K562 (cell line): ENCODE data around the gene API5. TPM values are rescaled to one million over a fixed set of nuclear protein-coding genes. Genes with fewer than 3 reads are reported as not detected.

Experiments
- DDX20 ChIP-seq: fragments of 450-650 bp; IDR thresholded peaks from 2 replicates; pipeline ENCODE4 v1.6.1; 2016; ENCODE audit warnings: missing genetic modification characterization, low read depth, mild to moderate bottlenecking, missing compliant biosample characterization, moderate library complexity
- ETV1 ChIP-seq: fragments of 450-650 bp; conservative IDR thresholded peaks from 2 replicates; pipeline ENCODE4 v1.6.1; 2016; ENCODE audit warnings: missing genetic modification characterization, control low read depth, low read depth, missing compliant biosample characterization
- GMEB1 ChIP-seq: fragments of 250-450 bp; sonication (Bioruptor Pico); IDR thresholded peaks from 2 replicates; pipeline ENCODE4 v1.4.0; 2020; ENCODE audit warnings: mild to moderate bottlenecking
- GTF2F1 ChIP-seq: IDR thresholded peaks from 2 replicates; pipeline ENCODE4 v1.6.1; 2011; ENCODE audit warnings: low read depth, low read length, improper control_type of control experiment
- HDAC3 ChIP-seq: fragments of 450-650 bp; IDR thresholded peaks from 2 replicates; pipeline ENCODE4 v1.6.1; 2018; ENCODE audit warnings: borderline replicate concordance, mild to moderate bottlenecking, moderate library complexity; ENCODE audit not compliant: partially characterized antibody
- HDAC8 ChIP-seq: fragments of 450-650 bp; IDR thresholded peaks from 2 replicates; pipeline ENCODE4 v1.6.1; 2016; ENCODE audit warnings: mild to moderate bottlenecking, missing genetic modification characterization, moderate library complexity, missing compliant biosample characterization
- HDGF ChIP-seq: fragments of 450-650 bp; IDR thresholded peaks from 2 replicates; pipeline ENCODE4 v1.6.1; 2016
- JUND ChIP-seq, 2 experiments: IDR thresholded peaks; 2 replicates in 1 of 2; 3 replicates in 1 of 2; pipeline ENCODE4 v1.6.1; 2011; ENCODE audit warnings: borderline replicate concordance in 2 of 2, low read depth in 2 of 2, low read length in 2 of 2, improper control_type of control experiment in 1 of 2, missing biosample characterization in 1 of 2, missing genetic modification characterization in 1 of 2, missing genetic modification reagents in 1 of 2
- MCM5 ChIP-seq: fragments of 450-650 bp; IDR thresholded peaks from 2 replicates; pipeline ENCODE4 v1.6.1; 2016; ENCODE audit warnings: low read depth
- MECOM ChIP-seq: fragments of 250-450 bp; sonication (Bioruptor Pico); IDR thresholded peaks from 2 replicates; pipeline ENCODE4 v1.8.0; 2022; ENCODE audit warnings: inconsistent platforms
- NCOA4 ChIP-seq: fragments of 450-650 bp; IDR thresholded peaks from 2 replicates; pipeline ENCODE4 v1.6.1; 2018; ENCODE audit warnings: mild to moderate bottlenecking; ENCODE audit not compliant: partially characterized antibody
- NFXL1 ChIP-seq: fragments of 450-650 bp; formaldehyde crosslinking; IDR thresholded peaks from 2 replicates; pipeline ENCODE4 v1.4.0; 2021; ENCODE audit warnings: mild to moderate bottlenecking
- NR2C1 ChIP-seq, 2 experiments: fragments of 450-650 bp; IDR thresholded peaks; 2 replicates each; pipeline ENCODE4 v1.6.1; 2017; ENCODE audit warnings: mild to moderate bottlenecking in 2 of 2, antibody characterized with exemption in 1 of 2, inconsistent platforms in 1 of 2, missing compliant biosample characterization in 1 of 2, missing genetic modification characterization in 1 of 2
- NR2F6 ChIP-seq: fragments of 450-650 bp; formaldehyde crosslinking; IDR thresholded peaks from 2 replicates; pipeline ENCODE4 v1.4.0; 2020; ENCODE audit warnings: mild to moderate bottlenecking
- RBM15 ChIP-seq: fragments of 200-400 bp; formaldehyde crosslinking; IDR thresholded peaks from 2 replicates; pipeline ENCODE4 v1.6.1; 2018; ENCODE audit warnings: mild to moderate bottlenecking, low read length, moderate library complexity; ENCODE audit not compliant: insufficient read depth
- SIRT6 ChIP-seq: IDR thresholded peaks from one replicate; pipeline ENCODE4 v1.6.1; 2012; ENCODE audit warnings: low read depth, mild to moderate bottlenecking, control low read depth, inconsistent platforms, low read length, moderate library complexity
- ZKSCAN1 ChIP-seq: fragments of 150-350 bp; IDR thresholded peaks from 2 replicates; pipeline ENCODE4 v1.6.1; 2016; ENCODE audit warnings: low read depth, low read length
- ZNF695 ChIP-seq: fragments of 450-650 bp; formaldehyde crosslinking; IDR thresholded peaks from 2 replicates; pipeline ENCODE4 v1.4.0; 2020; ENCODE audit warnings: mild to moderate bottlenecking, moderate library complexity
- polyA plus RNA-seq, 8 experiments: library from polyadenylated mRNA; depleted of rRNA in 4 of 8; stranded (reverse) in 5 of 8; unstranded in 3 of 8; fragments of >200 nt; fragmentation: Nextera tagmentation in 2 of 8; fragmentation: Illumina TruSeq in 1 of 8; extraction: Ambion mirVana in 2 of 8; extraction: Trizol in 1 of 8; gene quantifications; 2 replicates each; pipeline versions ENCODE4 v1.2.1 to v1.2.3, GENCODE V29; 2011 to 2014; ENCODE audit warnings: inconsistent platforms in 1 of 8, missing spikeins in 1 of 8
- total RNA-seq, 7 experiments: library from RNA; depleted of rRNA in 6 of 7; stranded (reverse); fragments of >200 nt in 6 of 7; fragmentation: Illumina TruSeq in 2 of 7; extraction: Trizol in 2 of 7; gene quantifications; 2 replicates each; pipeline versions ENCODE4 v1.2.1 to v1.2.3, GENCODE V29; 2011 to 2021; ENCODE audit warnings: low replicate concordance in 1 of 7
- TF ChIP-seq, protein P1 (sequence below): sonication (generic); formaldehyde crosslinking; IDR thresholded peaks from 2 replicates; pipeline ENCODE4 v1.8.1; 2023; ENCODE audit warnings: mild to moderate bottlenecking, missing genetic modification reagents, moderate library complexity
- TF ChIP-seq, protein P2 (sequence below): sonication (generic); formaldehyde crosslinking; IDR thresholded peaks from 2 replicates; pipeline ENCODE4 v1.9.0; 2022; ENCODE audit warnings: mild to moderate bottlenecking, missing genetic modification reagents
- TF ChIP-seq, protein P3 (sequence below): sonication (generic); formaldehyde crosslinking; IDR thresholded peaks from 2 replicates; pipeline ENCODE4 v1.8.1; 2022; ENCODE audit warnings: missing genetic modification reagents
- TF ChIP-seq, protein P4 (sequence below), 2 experiments: fragments of 450-650 bp; conservative IDR thresholded peaks; 2 replicates each; pipeline ENCODE4 v1.6.1; 2017; ENCODE audit warnings: mild to moderate bottlenecking in 2 of 2, moderate library complexity in 2 of 2

The API5 gene
- total and polyA plus RNA-seq, 9 of the 15 experiments (the other 6 are each of a cell fraction or from before 2014, with no cell fraction given): 59.8 to 146 (median 123) TPM

DNA sequence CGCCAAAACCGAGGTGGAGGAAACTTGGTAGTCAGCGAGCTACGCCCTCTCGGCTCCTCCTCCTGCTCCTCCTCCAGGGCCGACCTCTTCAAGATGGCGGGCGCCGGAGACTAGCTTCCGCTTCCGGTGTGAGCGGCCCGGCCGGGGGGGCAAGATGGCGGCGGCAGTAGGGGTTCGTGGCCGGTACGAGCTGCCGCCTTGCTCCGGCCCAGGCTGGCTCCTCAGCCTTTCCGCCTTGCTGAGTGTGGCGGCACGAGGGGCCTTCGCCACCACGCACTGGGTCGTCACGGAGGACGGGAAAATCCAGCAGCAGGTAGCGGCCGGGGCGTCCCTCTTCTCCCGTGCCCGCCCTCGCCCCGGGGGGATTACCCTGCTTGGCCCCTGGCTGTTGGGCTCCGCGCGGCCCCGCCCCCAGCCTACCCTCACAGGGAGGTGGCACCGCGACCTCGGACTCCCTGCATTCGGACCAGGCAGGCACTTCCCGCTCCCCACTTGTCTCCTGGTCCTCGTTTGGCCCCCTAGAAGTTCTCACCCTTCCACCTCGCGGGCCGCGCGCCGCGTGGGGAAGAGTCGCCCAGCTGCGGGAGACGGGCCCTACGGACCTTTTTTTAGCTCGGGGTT, 47.1 kb downstream of the API5 start, which contains the start of gene TTC17 (continued):
- TF ChIP-seq, protein P1, sequence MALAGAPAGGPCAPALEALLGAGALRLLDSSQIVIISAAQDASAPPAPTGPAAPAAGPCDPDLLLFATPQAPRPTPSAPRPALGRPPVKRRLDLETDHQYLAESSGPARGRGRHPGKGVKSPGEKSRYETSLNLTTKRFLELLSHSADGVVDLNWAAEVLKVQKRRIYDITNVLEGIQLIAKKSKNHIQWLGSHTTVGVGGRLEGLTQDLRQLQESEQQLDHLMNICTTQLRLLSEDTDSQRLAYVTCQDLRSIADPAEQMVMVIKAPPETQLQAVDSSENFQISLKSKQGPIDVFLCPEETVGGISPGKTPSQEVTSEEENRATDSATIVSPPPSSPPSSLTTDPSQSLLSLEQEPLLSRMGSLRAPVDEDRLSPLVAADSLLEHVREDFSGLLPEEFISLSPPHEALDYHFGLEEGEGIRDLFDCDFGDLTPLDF (CRISPR knock-in tag): peak; percentile 44; the same call in 1 of the 2 replicates
- no peak for TF ChIP-seq RBM15
- TF ChIP-seq ZKSCAN1: 0 out of 2 replicates have a peak, but pooled peaks have one; percentile 0
- TF ChIP-seq HDGF: no peak
- TF ChIP-seq JUND (IDR thresholded peaks at IDR 0.05; ENCODE audit: borderline replicate concordance, low read depth, low read length): peak; percentile 46
- no peak; the same call in 2 of the 3 replicates for TF ChIP-seq JUND (tag; IDR thresholded peaks at IDR 0.05; ENCODE audit: borderline replicate concordance, low read depth, low read length)
- TF ChIP-seq, protein P2, sequence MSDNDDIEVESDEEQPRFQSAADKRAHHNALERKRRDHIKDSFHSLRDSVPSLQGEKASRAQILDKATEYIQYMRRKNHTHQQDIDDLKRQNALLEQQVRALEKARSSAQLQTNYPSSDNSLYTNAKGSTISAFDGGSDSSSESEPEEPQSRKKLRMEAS (CRISPR knock-in tag): peak; percentile 48; the same call in 1 of the 2 replicates
- no peak for TF ChIP-seq GTF2F1
- no peak for TF ChIP-seq HDAC3
- TF ChIP-seq, protein P3, sequence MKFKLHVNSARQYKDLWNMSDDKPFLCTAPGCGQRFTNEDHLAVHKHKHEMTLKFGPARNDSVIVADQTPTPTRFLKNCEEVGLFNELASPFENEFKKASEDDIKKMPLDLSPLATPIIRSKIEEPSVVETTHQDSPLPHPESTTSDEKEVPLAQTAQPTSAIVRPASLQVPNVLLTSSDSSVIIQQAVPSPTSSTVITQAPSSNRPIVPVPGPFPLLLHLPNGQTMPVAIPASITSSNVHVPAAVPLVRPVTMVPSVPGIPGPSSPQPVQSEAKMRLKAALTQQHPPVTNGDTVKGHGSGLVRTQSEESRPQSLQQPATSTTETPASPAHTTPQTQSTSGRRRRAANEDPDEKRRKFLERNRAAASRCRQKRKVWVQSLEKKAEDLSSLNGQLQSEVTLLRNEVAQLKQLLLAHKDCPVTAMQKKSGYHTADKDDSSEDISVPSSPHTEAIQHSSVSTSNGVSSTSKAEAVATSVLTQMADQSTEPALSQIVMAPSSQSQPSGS: no peak
- TF ChIP-seq NFXL1 (CRISPR knock-in tag): no peak
- no peak for TF ChIP-seq MECOM (CRISPR knock-in tag)
- TF ChIP-seq, protein P4, sequence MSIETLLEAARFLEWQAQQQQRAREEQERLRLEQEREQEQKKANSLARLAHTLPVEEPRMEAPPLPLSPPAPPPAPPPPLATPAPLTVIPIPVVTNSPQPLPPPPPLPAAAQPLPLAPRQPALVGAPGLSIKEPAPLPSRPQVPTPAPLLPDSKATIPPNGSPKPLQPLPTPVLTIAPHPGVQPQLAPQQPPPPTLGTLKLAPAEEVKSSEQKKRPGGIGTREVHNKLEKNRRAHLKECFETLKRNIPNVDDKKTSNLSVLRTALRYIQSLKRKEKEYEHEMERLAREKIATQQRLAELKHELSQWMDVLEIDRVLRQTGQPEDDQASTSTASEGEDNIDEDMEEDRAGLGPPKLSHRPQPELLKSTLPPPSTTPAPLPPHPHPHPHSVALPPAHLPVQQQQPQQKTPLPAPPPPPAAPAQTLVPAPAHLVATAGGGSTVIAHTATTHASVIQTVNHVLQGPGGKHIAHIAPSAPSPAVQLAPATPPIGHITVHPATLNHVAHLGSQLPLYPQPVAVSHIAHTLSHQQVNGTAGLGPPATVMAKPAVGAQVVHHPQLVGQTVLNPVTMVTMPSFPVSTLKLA (conservative IDR thresholded peaks at IDR 0.05): peak in 1 of 2 experiments; percentile 34; a peak in 1 of 4 replicates
- peak; percentile 86 for TF ChIP-seq ETV1
- no peak for TF ChIP-seq HDAC8 (tag)
- no peak for TF ChIP-seq DDX20 (tag)
- no peak for TF ChIP-seq SIRT6
- TF ChIP-seq NR2F6: no peak
- TF ChIP-seq GMEB1 (CRISPR knock-in tag): peak; percentile 53; the same call in 1 of the 2 replicates
- no peak for TF ChIP-seq MCM5
- TF ChIP-seq ZNF695: no peak
- no peak for TF ChIP-seq NCOA4
- TF ChIP-seq NR2C1 (IDR thresholded peaks at IDR 0.05): peak; percentile 97
- TF ChIP-seq NR2C1 (tag; IDR thresholded peaks at IDR 0.05): peak; percentile 99
